G401 (cell line): Measurements from ENCODE around the gene CTAGE9. TPM values are rescaled to one million over a fixed set of nuclear protein-coding genes. Genes with fewer than 3 reads are reported as not detected.

Experiments used
- DNase-seq: peaks from one replicate; pipeline ENCODE4 v3.0.0-alpha.2; 2015; ENCODE audit warnings: low spot score
- in situ Hi-C: cut with HindIII; loops from 2 replicates; pipeline ENCODE4 v1.10.0; 2016; ENCODE audit warnings: low sequenced_read_pairs, mixed read lengths
- total RNA-seq: library from RNA; depleted of rRNA; stranded (reverse); fragments of >200 nt; shearing (Covaris generic); gene quantifications from 2 replicates; pipeline ENCODE4 v1.2.3, GENCODE V29; 2014; rRNA removed

CTAGE9 gene
- total RNA-seq, 1 experiment from 2014 or later = not detected

- DNase-seq = no peak
- in situ Hi-C loops = no loop called here
Observed at GRCh38 chr6:131681585-131681984, 29.2 kb downstream of the CTAGE9 start.

GRCh38 chr6:131680868-131681267 is 29.9 kb downstream of the CTAGE9 start:
- in situ Hi-C loops = no loop called here
- DNase-seq = no peak

GRCh38 chr6:131678442-131678841 is 32.4 kb downstream of the CTAGE9 start:
- no peak for DNase-seq
- in situ Hi-C loops = no loop called here

- no peak for DNase-seq
- in situ Hi-C loops = no loop called here
Observed at GRCh38 chr6:131673184-131673583, 37.6 kb downstream of the CTAGE9 start.

- no peak for DNase-seq
- in situ Hi-C loops = no loop called here
Observed at GRCh38 chr6:131669891-131670290, 40.9 kb downstream of the CTAGE9 start.

- in situ Hi-C loops = no loop called here
- no peak for DNase-seq
Observed at GRCh38 chr6:131663578-131664165, 47.1 kb downstream of the CTAGE9 start.

GRCh38 chr6:131660195-131660594 is 50.6 kb downstream of the CTAGE9 start:
- no peak for DNase-seq
- in situ Hi-C loops = no loop called here

Other genes with a start within 250 kb of the CTAGE9 start
- not detected in 2 replicates for gene ARG1, start 137.8 kb downstream of the CTAGE9 start, total RNA-seq
- 15.2 and 23.8 TPM in 2 replicates for gene MED23, start 82.8 kb downstream of the CTAGE9 start, total RNA-seq
- not detected in 2 replicates for gene ENPP3, start 73.7 kb downstream of the CTAGE9 start, total RNA-seq
- not detected in 2 replicates for gene OR2A4, start 9.6 kb downstream of the CTAGE9 start, total RNA-seq
- gene ENPP1, start 97.0 kb upstream of the CTAGE9 start, total RNA-seq = not detected in 2 replicates
- gene CCN2, start 240.4 kb upstream of the CTAGE9 start, total RNA-seq = 40.3 and 42.9 TPM in 2 replicates